RWPE2 (cell line): Measurements from ENCODE around the gene SFSWAP.
"Not testable (repeated sequence)": the region's sequence is repeated elsewhere in the genome, so short reads cannot be mapped to it uniquely, and the experiment has no call there.

Experiments used
- ATAC-seq: fragments of 200-7000 bp; cut with Tn5 transposase; 3 replicates; pipeline ENCODE4 v1.9.1; 2021; ENCODE audit warnings: low read depth
- DNase-seq: peaks from one replicate; pipeline ENCODE4 v3.0.0-alpha.2; 2020; ENCODE audit warnings: low spot score
- H3K27ac ChIP-seq: fragments of 450-650 bp; 2 replicates; pipeline ENCODE4 v1.5.1; 2017; ENCODE audit warnings: mild to moderate bottlenecking; ENCODE audit not compliant: poor library complexity, severe bottlenecking
- H3K27me3 ChIP-seq: fragments of 250-450 bp; sonication (Bioruptor Pico); 2 replicates; pipeline ENCODE4 v1.5.1; 2021; ENCODE audit warnings: mild to moderate bottlenecking, moderate library complexity; ENCODE audit not compliant: insufficient read depth, poor library complexity, severe bottlenecking
- H3K36me3 ChIP-seq: fragments of 250-450 bp; sonication (Bioruptor Pico); 2 replicates; pipeline ENCODE4 v1.5.1; 2020; ENCODE audit warnings: low read depth, mild to moderate bottlenecking, moderate library complexity
- H3K4me1 ChIP-seq: fragments of 250-450 bp; sonication (Bioruptor Pico); 2 replicates; pipeline ENCODE4 v1.5.1; 2021; ENCODE audit warnings: mild to moderate bottlenecking, moderate library complexity; ENCODE audit not compliant: insufficient read depth, poor library complexity, severe bottlenecking
- H3K4me3 ChIP-seq: fragments of 250-450 bp; sonication (Bioruptor Pico); 2 replicates; pipeline ENCODE4 v1.5.1; 2021; ENCODE audit warnings: mild to moderate bottlenecking, moderate library complexity; ENCODE audit not compliant: severe bottlenecking
- H3K9me3 ChIP-seq: fragments of 250-450 bp; sonication (Bioruptor Pico); 2 replicates; pipeline ENCODE4 v1.5.1; 2021; ENCODE audit warnings: mild to moderate bottlenecking, moderate library complexity; ENCODE audit not compliant: severe bottlenecking
- CTCF ChIP-seq: fragments of 450-650 bp; IDR thresholded peaks from one replicate; pipeline ENCODE4 v1.5.1; 2017; ENCODE audit warnings: mild to moderate bottlenecking, moderate library complexity; ENCODE audit not compliant: poor library complexity, severe bottlenecking

Gene SFSWAP

GRCh38 chr12:131701705-131702572 lies 9.0 kb upstream of the SFSWAP start:
- Histone ChIP-seq H3K36me3 (no peaks in the 10 kb centered on the region), H3K4me1 (no peaks in the 10 kb centered on the region), H3K4me3 (no peak overlapping the region), H3K9me3 (no peaks in the 10 kb centered on the region), H3K27ac (no peak overlapping the region), H3K27me3 (no peaks in the 10 kb centered on the region)
- TF ChIP-seq CTCF = no peak
- no peak for DNase-seq
- ATAC-seq = no peak

- no peak for DNase-seq
- H3K27me3 ChIP-seq = no peaks in the 10 kb centered on the region
- H3K27ac ChIP-seq = no peak overlapping the region
- H3K36me3 ChIP-seq = no peaks in the 10 kb centered on the region
- no peak for ATAC-seq
- H3K9me3 ChIP-seq = no peaks in the 10 kb centered on the region
- H3K4me1 ChIP-seq = no peaks in the 10 kb centered on the region
- no peak overlapping the region for H3K4me3 ChIP-seq
- TF ChIP-seq CTCF = no peak
These were observed 8.4 kb upstream of the SFSWAP start for GRCh38 chr12:131702573-131702877.

- Histone ChIP-seq H3K4me3 (no peak overlapping the region), H3K27ac (no peak overlapping the region), H3K27me3 (no peaks in the 10 kb centered on the region), H3K36me3 (no peaks in the 10 kb centered on the region), H3K9me3 (no peaks in the 10 kb centered on the region), H3K4me1 (no peaks in the 10 kb centered on the region)
- TF ChIP-seq CTCF = no peak
- DNase-seq = no peak
- ATAC-seq = no peak
These were observed 7.7 kb upstream of the SFSWAP start for GRCh38 chr12:131703161-131703560.

GRCh38 chr12:131704509-131704908 lies 6.4 kb upstream of the SFSWAP start:
- Histone ChIP-seq H3K9me3 (no peaks in the 10 kb centered on the region), H3K4me1 (no peaks in the 10 kb centered on the region), H3K36me3 (no peaks in the 10 kb centered on the region), H3K27me3 (no peaks in the 10 kb centered on the region), H3K27ac (no peak overlapping the region), H3K4me3 (no peak overlapping the region)
- no peak for TF ChIP-seq CTCF
- DNase-seq = no peak
- ATAC-seq = no peak

- not testable (repeated sequence) for ATAC-seq, H3K36me3 ChIP-seq, H3K27me3 ChIP-seq, H3K4me3 ChIP-seq, H3K27ac ChIP-seq, DNase-seq, H3K4me1 ChIP-seq, H3K9me3 ChIP-seq
These were observed 4.2 kb upstream of the SFSWAP start for GRCh38 chr12:131706709-131707108.
